Natural killer cell (primary cell): ENCODE measurements around the gene CNTNAP4. TPM values are rescaled to one million over a fixed set of nuclear protein-coding genes. Genes with fewer than 3 reads are reported as not detected.

ENCODE experiments used
- ATAC-seq, 3 donors: fragments of 150-1000 bp in 2 of 3; fragments of 200-7000 bp in 1 of 3; cut with Tn5 transposase; 1 replicate in 1 of 3; 2 replicates in 2 of 3; pipeline ENCODE4 v1.10.0; 2021; ENCODE audit warnings: mild to moderate bottlenecking in 2 of 3, moderate library complexity in 2 of 3
- DNase-seq, 2 donors: peaks; one replicate each; pipeline versions ENCODE4 v3.0.0 to v3.0.0-alpha.2; 2013 to 2021; ENCODE audit warnings: mixed read lengths in 1 of 2
- H3K27ac ChIP-seq: one replicate; pipeline ENCODE4 v1.5.1; 2013; ENCODE audit warnings: mild to moderate bottlenecking, low read length
- H3K27me3 ChIP-seq: one replicate; pipeline ENCODE4 v1.6.1; 2013; ENCODE audit warnings: low read length; ENCODE audit not compliant: control insufficient read depth, insufficient read depth
- H3K36me3 ChIP-seq: one replicate; pipeline ENCODE4 v1.6.1; 2013; ENCODE audit warnings: low read length; ENCODE audit not compliant: control insufficient read depth, insufficient read depth
- H3K4me1 ChIP-seq: one replicate; pipeline ENCODE4 v1.6.1; 2013; ENCODE audit warnings: low read length; ENCODE audit not compliant: control insufficient read depth, insufficient read depth
- H3K4me3 ChIP-seq: one replicate; pipeline ENCODE4 v1.5.1; 2013; ENCODE audit warnings: low read length
- H3K9me3 ChIP-seq: one replicate; pipeline ENCODE4 v1.6.1; 2013; ENCODE audit warnings: low read length; ENCODE audit not compliant: control insufficient read depth, insufficient read depth
- H3K27ac Mint-ChIP-seq, 2 donors: one replicate each; pipeline ENCODE4 v1.8.0; 2022; ENCODE audit warnings: mild to moderate bottlenecking in 2 of 2, mixed read lengths in 2 of 2, moderate library complexity in 1 of 2
- H3K27me3 Mint-ChIP-seq, 2 donors: one replicate each; pipeline ENCODE4 v1.8.0; 2022; ENCODE audit warnings: low read depth in 2 of 2, mixed read lengths in 2 of 2
- H3K36me3 Mint-ChIP-seq: one replicate; pipeline ENCODE4 v1.8.0; 2022; ENCODE audit warnings: mixed read lengths
- H3K4me1 Mint-ChIP-seq, 2 donors: one replicate each; pipeline ENCODE4 v1.8.0; 2022; ENCODE audit warnings: mixed read lengths in 2 of 2
- H3K4me3 Mint-ChIP-seq: one replicate; pipeline ENCODE4 v1.8.0; 2022; ENCODE audit warnings: mild to moderate bottlenecking, moderate library complexity, mixed read lengths
- H3K9me3 Mint-ChIP-seq, 2 donors: one replicate each; pipeline ENCODE4 v1.8.0; 2022; ENCODE audit warnings: mixed read lengths in 2 of 2
- CTCF ChIP-seq: fragments of 200-600 bp; IDR thresholded peaks from one replicate; pipeline ENCODE4 v1.8.0; 2022; ENCODE audit warnings: antibody characterized with exemption
- WGBS: methylation state at CpG from one replicate; pipeline ENCODE4 v1.1.7; 2013; ENCODE audit warnings: missing lambda C conversion rate; ENCODE audit not compliant: insufficient coverage; 5-methylcytosine and 5-hydroxymethylcytosine counted together
- intact Hi-C: fragments of 100-400 bp; cut with micrococcal nuclease; formaldehyde crosslinking; loops from one replicate; pipeline ENCODE4 v1.14.2; 2022
- total RNA-seq, 4 donors: library from RNA; stranded (reverse); fragments of 120-200 nt in 1 of 4; gene quantifications; one replicate each; pipeline versions ENCODE4 v1.2.3 to v1.2.4, GENCODE V29; 2013 to 2022

Gene CNTNAP4
- total RNA-seq, 3 donors from 2014 or later (not counting 1 experiment from before 2014, with no cell fraction given): not detected

GRCh38 chr16:76409706-76410105 lies 132.5 kb downstream of the CNTNAP4 start:
- ATAC-seq (no peak), DNase-seq (no peak)
- Mint-ChIP-seq H3K4me3 (no peak overlapping the region), H3K4me1 (no peaks in the 10 kb centered on the region), H3K27me3 (no peaks in the 10 kb centered on the region), H3K36me3 (no peaks in the 10 kb centered on the region), H3K27ac (no peak overlapping the region), H3K9me3 (peaks cover 3 to 6% of the 10 kb centered on the region in 2 donors)
- Histone ChIP-seq H3K9me3 (no peaks in the 10 kb centered on the region), H3K27me3 (no peaks in the 10 kb centered on the region), H3K4me1 (no peaks in the 10 kb centered on the region), H3K36me3 (no peaks in the 10 kb centered on the region), H3K4me3 (no peak overlapping the region), H3K27ac (no peak overlapping the region)
- WGBS: no CpG with 5 or more reads among the region's 1 CpG
- intact Hi-C loops: no loop called here
- TF ChIP-seq CTCF: no peak

GRCh38 chr16:76421571-76421970 lies 144.4 kb downstream of the CNTNAP4 start:
- ATAC-seq (no peak), DNase-seq (no peak)
- H3K36me3 Mint-ChIP-seq: no peaks in the 10 kb centered on the region
- no peak for TF ChIP-seq CTCF
- H3K4me3 Mint-ChIP-seq: no peak overlapping the region
- no peaks in the 10 kb centered on the region for H3K4me1 ChIP-seq
- H3K27me3 ChIP-seq: no peaks in the 10 kb centered on the region
- no peaks in the 10 kb centered on the region for H3K27me3 Mint-ChIP-seq
- no peak overlapping the region for H3K27ac Mint-ChIP-seq
- 100% methylated on average over 2 of the region's 2 CpGs for WGBS
- H3K36me3 ChIP-seq: no peaks in the 10 kb centered on the region
- no peaks in the 10 kb centered on the region for H3K9me3 ChIP-seq
- H3K27ac ChIP-seq: no peak overlapping the region
- intact Hi-C loops: no loop called here
- no peaks in the 10 kb centered on the region for H3K4me1 Mint-ChIP-seq
- peaks cover 8 to 10% of the 10 kb centered on the region in 2 donors for H3K9me3 Mint-ChIP-seq
- no peak overlapping the region for H3K4me3 ChIP-seq

- no peaks in the 10 kb centered on the region for H3K27me3 Mint-ChIP-seq
- Histone ChIP-seq H3K27me3 (no peaks in the 10 kb centered on the region), H3K36me3 (no peaks in the 10 kb centered on the region), H3K27ac (no peak overlapping the region), H3K4me1 (no peaks in the 10 kb centered on the region), H3K4me3 (no peak overlapping the region), H3K9me3 (no peaks in the 10 kb centered on the region)
- H3K9me3 Mint-ChIP-seq: peaks cover 10% of the 10 kb centered on the region in 2 donors
- intact Hi-C loops: no loop called here
- no peak overlapping the region for H3K4me3 Mint-ChIP-seq
- WGBS: 86% methylated on average over 3 of the region's 5 CpGs
- no peak for TF ChIP-seq CTCF
- H3K36me3 Mint-ChIP-seq: no peaks in the 10 kb centered on the region
- H3K27ac Mint-ChIP-seq: no peak overlapping the region
- DNase-seq (no peak), ATAC-seq (no peak)
- H3K4me1 Mint-ChIP-seq: no peaks in the 10 kb centered on the region
Observed at GRCh38 chr16:76428858-76429257, 151.7 kb downstream of the CNTNAP4 start.

GRCh38 chr16:76441391-76441790 lies 164.2 kb downstream of the CNTNAP4 start:
- Histone ChIP-seq H3K4me1 (no peaks in the 10 kb centered on the region), H3K4me3 (no peak overlapping the region), H3K27ac (no peak overlapping the region), H3K27me3 (no peaks in the 10 kb centered on the region), H3K9me3 (no peaks in the 10 kb centered on the region), H3K36me3 (no peaks in the 10 kb centered on the region)
- Mint-ChIP-seq H3K4me1 (no peaks in the 10 kb centered on the region), H3K27me3 (no peaks in the 10 kb centered on the region), H3K9me3 (peaks cover 3 to 7% of the 10 kb centered on the region in 2 donors), H3K36me3 (no peaks in the 10 kb centered on the region), H3K4me3 (no peak overlapping the region), H3K27ac (no peak overlapping the region)
- WGBS: 83% methylated on average over 3 of the region's 3 CpGs
- DNase-seq (no peak), ATAC-seq (no peak)
- no peak for TF ChIP-seq CTCF
- intact Hi-C loops: no loop called here
